Peyer's patch (tissue), 4 donors: ENCODE results near the gene LY86. TPM values are rescaled to one million over a fixed set of nuclear protein-coding genes. Genes with fewer than 3 reads are reported as not detected.
A peak's percentile ranks its signal among the peaks of the same experiment; 100 is the strongest.

ENCODE experiments used
- DNase-seq, 3 donors: peaks; one replicate each; pipeline ENCODE4 v3.0.0-alpha.2; 2017 to 2019
- H3K27ac ChIP-seq, 4 donors: fragments of 200-600 bp; sonication (generic); one replicate each; pipeline ENCODE4 v1.5.1; 2016 to 2019
- H3K27me3 ChIP-seq, 2 donors: fragments of 200-600 bp; sonication (generic); one replicate each; pipeline ENCODE4 v1.5.1; 2019
- H3K36me3 ChIP-seq, 3 donors: fragments of 200-600 bp; sonication (generic); one replicate each; pipeline ENCODE4 v1.5.1; 2016 to 2019
- H3K4me1 ChIP-seq, 4 donors: fragments of 200-600 bp; sonication (generic); one replicate each; pipeline ENCODE4 v1.5.1; 2016 to 2019
- H3K4me3 ChIP-seq, 4 donors: fragments of 200-600 bp; sonication (generic); 1 replicate in 3 of 4; 2 replicates in 1 of 4; pipeline ENCODE4 v1.5.1; 2016 to 2019; ENCODE audit warnings: mild to moderate bottlenecking in 1 of 4
- H3K9me3 ChIP-seq, 4 donors: fragments of 200-600 bp; sonication (generic); one replicate each; pipeline ENCODE4 v1.5.1; 2016 to 2019; ENCODE audit warnings: mild to moderate bottlenecking in 1 of 4
- CTCF ChIP-seq, 6 experiments: fragments of 450-650 bp in 4 of 6; fragments of 200-600 bp in 2 of 6; sonication (generic) in 1 of 6; IDR thresholded peaks; one replicate each; pipeline ENCODE4 v1.5.1; 2017 to 2019; ENCODE audit warnings: antibody characterized with exemption in 6 of 6, mild to moderate bottlenecking in 3 of 6, moderate library complexity in 1 of 6
- POLR2A ChIP-seq, 2 donors: fragments of 450-650 bp; IDR thresholded peaks; one replicate each; pipeline ENCODE4 v1.5.1; 2017; ENCODE audit warnings: antibody characterized with exemption in 2 of 2, mild to moderate bottlenecking in 2 of 2, moderate library complexity in 2 of 2
- total RNA-seq, 4 donors: library from RNA; depleted of rRNA; stranded (reverse); fragments of >200 nt; gene quantifications; one replicate each; pipeline ENCODE4 v1.1.0, GENCODE V29; 2016

Gene LY86
- total RNA-seq, 4 donors from 2014 or later, result 1.7 to 39.6 TPM; not detected in 2

- H3K27ac ChIP-seq, result peak overlapping the region in 1 of 4 donors; percentile 0
- peak overlapping the region; percentile 2 to 45 (median 34) for H3K4me3 ChIP-seq
- H3K27me3 ChIP-seq, result peaks cover 0 to 16% of the 10 kb centered on the region in 2 donors
- H3K9me3 ChIP-seq, result no peaks in the 10 kb centered on the region
- H3K4me1 ChIP-seq, result peaks cover 0 to 11% (median 5%) of the 10 kb centered on the region in 4 donors
- TF ChIP-seq CTCF (IDR thresholded peaks at IDR 0.05), result no peak
- H3K36me3 ChIP-seq, result no peaks in the 10 kb centered on the region
- DNase-seq, result peak in 2 of 3 donors; percentile 51 to 58
Observed at GRCh38 chr6:6546318-6547109, 42.0 kb upstream of the LY86 start.

GRCh38 chr6:6547110-6547879 is 41.2 kb upstream of the LY86 start:
- peaks cover 0 to 11% (median 5%) of the 10 kb centered on the region in 4 donors for H3K4me1 ChIP-seq
- H3K9me3 ChIP-seq, result no peaks in the 10 kb centered on the region
- peaks cover 0 to 16% of the 10 kb centered on the region in 2 donors for H3K27me3 ChIP-seq
- TF ChIP-seq POLR2A (IDR thresholded peaks at IDR 0.05), result no peak
- TF ChIP-seq CTCF (IDR thresholded peaks at IDR 0.05), result peak; percentile 82 to 93 (median 90)
- DNase-seq, result peak; percentile 80 to 91 (median 84)
- H3K27ac ChIP-seq, result peak overlapping the region in 1 of 4 donors; percentile 0
- H3K36me3 ChIP-seq, result no peaks in the 10 kb centered on the region
- peak overlapping the region; percentile 2 to 45 (median 34) for H3K4me3 ChIP-seq

- no peak overlapping the region for H3K4me3 ChIP-seq
- no peak for DNase-seq
- H3K4me1 ChIP-seq, result no peaks in the 10 kb centered on the region
- H3K36me3 ChIP-seq, result no peaks in the 10 kb centered on the region
- no peak overlapping the region for H3K27ac ChIP-seq
- no peak for TF ChIP-seq CTCF (IDR thresholded peaks at IDR 0.05)
- TF ChIP-seq POLR2A (IDR thresholded peaks at IDR 0.05), result no peak
- no peaks in the 10 kb centered on the region for H3K9me3 ChIP-seq
- no peaks in the 10 kb centered on the region for H3K27me3 ChIP-seq
Observed at GRCh38 chr6:6556161-6556737, 32.3 kb upstream of the LY86 start.

GRCh38 chr6:6556738-6557503 is 31.6 kb upstream of the LY86 start:
- no peaks in the 10 kb centered on the region for H3K9me3 ChIP-seq
- peak in 2 of 3 donors; percentile 46 to 60 for DNase-seq
- no peaks in the 10 kb centered on the region for H3K4me1 ChIP-seq
- TF ChIP-seq POLR2A (IDR thresholded peaks at IDR 0.05) (no peak), CTCF (IDR thresholded peaks at IDR 0.05) (peak; percentile 33 to 72 (median 47))
- no peak overlapping the region for H3K27ac ChIP-seq
- H3K4me3 ChIP-seq, result no peak overlapping the region
- no peaks in the 10 kb centered on the region for H3K36me3 ChIP-seq
- H3K27me3 ChIP-seq, result no peaks in the 10 kb centered on the region

GRCh38 chr6:6557504-6557839 is 31.0 kb upstream of the LY86 start:
- H3K9me3 ChIP-seq, result no peaks in the 10 kb centered on the region
- no peaks in the 10 kb centered on the region for H3K4me1 ChIP-seq
- no peaks in the 10 kb centered on the region for H3K27me3 ChIP-seq
- DNase-seq, result no peak
- no peak overlapping the region for H3K27ac ChIP-seq
- H3K4me3 ChIP-seq, result no peak overlapping the region
- TF ChIP-seq CTCF (IDR thresholded peaks at IDR 0.05) (no peak), POLR2A (IDR thresholded peaks at IDR 0.05) (no peak)
- no peaks in the 10 kb centered on the region for H3K36me3 ChIP-seq
